SK-N-MC (cell line): ENCODE results near the gene NHERF2.

Source experiments
- EZH2 ChIP-seq: fragments of 200-600 bp; sonication (generic); IDR thresholded peaks from one replicate; pipeline ENCODE4 v1.6.1; 2017; ENCODE audit warnings: antibody characterized with exemption
- FOXP2 ChIP-seq: optimal IDR thresholded peaks from 2 replicates; pipeline ENCODE3; 2011; ENCODE audit warnings: mild to moderate bottlenecking, moderate library complexity; ENCODE audit not compliant: insufficient read depth; ENCODE audit errors: extremely low read length, control extremely low read depth
- POLR2AphosphoS5 ChIP-seq: IDR thresholded peaks from 2 replicates; pipeline ENCODE4 v1.6.1; 2012; ENCODE audit warnings: mild to moderate bottlenecking, low read depth, low read length, borderline replicate concordance

DNA sequence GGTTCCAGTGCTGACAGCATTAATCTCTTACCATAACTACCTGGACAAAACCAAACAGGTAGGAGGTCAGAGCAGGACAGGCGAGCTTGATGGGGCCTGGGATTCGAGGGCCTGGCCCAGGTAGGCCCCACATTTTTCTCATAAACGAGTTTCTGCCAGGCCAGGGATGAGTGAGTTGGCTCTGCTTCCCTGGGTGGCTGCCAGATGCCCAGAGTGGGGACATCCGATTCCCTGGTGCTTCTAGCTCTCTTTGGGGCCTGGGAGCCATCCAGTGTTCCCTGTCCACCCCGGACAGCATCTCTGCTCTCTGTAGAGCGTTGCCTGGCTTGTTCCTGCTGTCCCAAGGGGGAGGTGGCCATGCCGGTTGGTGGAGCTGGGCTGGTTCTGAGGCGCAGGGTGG is 46.2 kb downstream of the NHERF2 start:
- TF ChIP-seq POLR2AphosphoS5 = no peak
- TF ChIP-seq EZH2 = no peak
- no peak for TF ChIP-seq FOXP2
